DMS79 (cell line): Measurements from ENCODE around the gene FMN1.

Experiments
- DNase-seq: peaks from one replicate; lab custom pipeline; 2025; lab: John Stamatoyannopoulos, UW

Gene FMN1

DNA sequence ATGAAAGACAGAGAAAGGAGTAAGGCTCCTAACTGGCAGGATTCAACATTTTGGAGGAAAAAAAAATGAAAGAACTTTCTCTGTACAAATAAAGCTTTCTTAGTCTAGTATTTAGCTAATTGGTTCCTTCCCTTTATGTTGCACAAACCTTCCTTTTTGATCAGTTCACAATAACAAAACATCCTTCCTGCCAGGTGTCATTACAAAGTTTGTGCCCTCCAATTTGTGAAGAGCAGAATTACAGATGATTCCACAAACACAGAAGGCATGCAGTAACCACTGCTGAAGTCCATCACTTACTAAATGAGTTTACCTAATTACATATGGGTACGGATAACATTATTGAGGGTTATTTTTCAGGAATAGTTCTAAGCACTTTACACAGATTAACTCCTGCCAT is 179.9 kb downstream of the FMN1 start:
- DNase-seq: no peak

GRCh38 chr15:33013827-33014445 is 180.6 kb downstream of the FMN1 start:
- DNase-seq: no peak

- no peak for DNase-seq
These were observed 182.5 kb downstream of the FMN1 start for GRCh38 chr15:33011976-33012375.

DNA sequence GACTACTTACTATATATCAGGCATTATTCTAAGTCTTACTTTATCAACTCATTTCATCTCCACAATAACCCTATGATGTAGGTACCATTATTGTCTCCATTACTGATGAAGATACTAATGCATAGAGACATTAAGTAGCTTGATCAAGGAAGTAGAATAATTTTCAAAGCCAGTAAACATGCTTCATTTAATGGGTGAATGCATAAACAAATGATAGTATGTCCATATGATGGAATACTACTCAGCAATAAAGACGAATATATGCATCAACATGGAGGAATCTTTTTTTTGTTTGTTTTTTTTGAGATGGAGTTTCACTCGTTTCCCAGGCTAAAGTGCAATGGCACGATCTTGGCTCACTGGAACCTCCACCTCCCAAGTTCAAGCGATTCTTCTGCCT is 184.9 kb downstream of the FMN1 start:
- no peak for DNase-seq

DNA sequence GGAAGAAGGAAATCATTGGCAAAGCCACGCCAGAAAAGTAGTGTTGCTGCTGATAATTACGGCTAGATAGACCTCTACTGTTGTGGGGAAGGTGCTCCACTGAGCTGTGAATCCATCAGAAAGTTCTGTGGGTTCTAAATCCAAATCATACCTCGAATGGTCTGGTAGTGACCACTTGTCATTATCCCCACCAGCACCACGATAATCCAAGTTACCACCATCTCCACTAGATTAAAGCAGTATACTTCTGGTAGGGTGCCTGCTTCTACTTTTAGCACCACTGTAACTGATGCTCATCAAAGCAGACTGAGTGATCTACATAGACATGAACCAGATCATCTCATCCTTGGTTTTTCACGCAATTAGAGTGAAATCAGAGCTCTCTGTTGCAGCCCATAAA is 185.5 kb downstream of the FMN1 start:
- no peak for DNase-seq

GRCh38 chr15:33008284-33008995 is 186.1 kb downstream of the FMN1 start:
- DNase-seq: no peak

GRCh38 chr15:33007303-33007855 is 187.1 kb downstream of the FMN1 start:
- no peak for DNase-seq

- no peak for DNase-seq
These were observed 188.9 kb downstream of the FMN1 start for GRCh38 chr15:33005582-33005981.

GRCh38 chr15:33001926-33002325 is 192.6 kb downstream of the FMN1 start:
- DNase-seq: no peak

DNA sequence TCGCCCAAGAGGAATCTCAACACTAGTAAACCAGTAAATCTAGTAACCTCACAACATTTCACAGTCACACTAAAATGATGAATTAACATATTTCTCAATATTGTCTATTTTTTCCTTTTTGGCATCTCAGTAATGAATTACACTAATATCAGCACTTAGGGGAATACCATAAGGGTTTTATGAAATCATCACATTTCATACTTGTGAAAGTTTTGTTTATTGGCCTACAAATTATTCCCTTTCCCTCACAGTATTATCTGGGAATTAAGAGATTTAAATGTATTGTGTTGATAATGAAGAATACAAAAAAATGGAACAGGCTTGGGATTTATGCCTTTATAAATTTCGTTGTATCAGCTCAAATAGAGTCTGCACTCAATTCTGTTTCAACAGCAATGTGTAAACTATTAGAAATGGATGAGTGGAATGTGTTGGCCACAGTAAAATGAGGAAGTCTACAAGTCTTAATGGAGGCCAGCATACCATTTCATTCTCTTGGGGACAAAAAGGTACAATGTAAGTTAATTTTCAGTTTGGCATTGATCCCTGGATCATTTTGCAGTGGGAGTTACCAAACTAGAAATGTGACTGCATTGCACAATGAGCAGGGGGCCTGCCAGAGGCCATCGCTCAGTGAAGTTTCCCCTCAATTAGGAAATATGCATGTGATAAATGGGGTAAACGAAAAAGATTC is 195.4 kb downstream of the FMN1 start:
- DNase-seq: no peak

GRCh38 chr15:32998182-32998581 is 196.3 kb downstream of the FMN1 start:
- no peak for DNase-seq

- no peak for DNase-seq
These were observed 199.6 kb downstream of the FMN1 start for GRCh38 chr15:32994810-32995424.

DNA sequence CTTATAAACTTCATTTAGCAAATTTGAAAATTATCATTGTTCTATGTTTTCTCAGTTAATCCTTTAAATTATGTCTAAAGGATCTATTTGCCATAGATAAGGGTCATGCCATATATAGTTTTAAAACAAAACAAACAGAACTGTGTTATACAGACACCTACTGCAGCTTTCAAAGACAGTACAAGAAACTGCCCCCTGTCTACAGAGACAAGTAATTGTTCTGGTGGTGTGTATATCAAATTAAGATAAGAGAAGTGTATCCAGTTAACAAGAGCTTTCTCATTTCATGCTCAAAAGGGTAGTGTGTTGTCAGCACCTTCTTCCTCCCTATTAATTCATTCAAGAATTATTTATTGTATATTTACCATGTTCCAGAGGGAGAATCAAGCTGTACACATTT is 201.2 kb downstream of the FMN1 start:
- DNase-seq: peak; percentile 2

DNA sequence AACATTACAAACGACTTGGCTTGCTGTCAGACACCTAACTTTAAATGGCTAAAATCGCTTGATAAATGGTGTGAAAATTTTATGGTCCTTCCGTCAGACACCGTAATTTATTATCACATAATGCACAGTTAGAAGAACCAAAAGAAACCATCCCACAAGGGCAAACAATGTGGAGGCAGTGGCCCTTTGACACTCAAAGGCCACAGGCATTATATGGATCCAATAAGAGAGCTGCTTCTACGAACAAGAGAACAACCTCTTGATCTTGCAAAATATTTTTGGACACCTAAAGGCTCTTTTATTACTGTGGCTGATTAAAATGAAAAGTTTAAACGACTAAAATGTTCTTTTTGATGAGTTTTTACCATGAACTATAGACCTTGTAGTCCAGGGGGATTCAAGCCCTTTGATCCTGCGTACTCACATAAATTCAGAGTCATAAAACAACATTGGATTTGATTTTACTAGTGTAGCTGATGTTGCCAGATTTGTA is 202.8 kb downstream of the FMN1 start:
- no peak for DNase-seq

DNA sequence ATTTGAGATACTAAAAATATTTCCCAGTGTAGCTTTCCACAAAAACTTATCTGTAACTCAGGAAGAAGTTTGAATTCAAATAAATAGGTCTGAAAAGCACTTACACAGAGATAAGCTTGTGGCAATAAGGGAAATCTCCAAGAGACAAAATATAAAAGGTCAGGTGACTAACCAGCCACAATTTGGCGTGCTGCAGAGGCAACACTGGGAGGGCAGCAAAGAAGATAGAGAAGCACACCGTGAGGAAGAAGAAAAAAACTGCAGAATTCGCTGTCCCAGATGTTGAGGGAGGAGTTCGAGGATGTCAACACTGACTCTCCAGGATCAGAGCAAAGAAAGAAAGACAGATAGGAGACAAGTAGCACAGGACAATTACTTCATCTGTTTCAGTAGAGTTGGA is 204.4 kb downstream of the FMN1 start:
- DNase-seq: no peak

- DNase-seq: no peak
These were observed 207.4 kb downstream of the FMN1 start for GRCh38 chr15:32987067-32987466.

DNA sequence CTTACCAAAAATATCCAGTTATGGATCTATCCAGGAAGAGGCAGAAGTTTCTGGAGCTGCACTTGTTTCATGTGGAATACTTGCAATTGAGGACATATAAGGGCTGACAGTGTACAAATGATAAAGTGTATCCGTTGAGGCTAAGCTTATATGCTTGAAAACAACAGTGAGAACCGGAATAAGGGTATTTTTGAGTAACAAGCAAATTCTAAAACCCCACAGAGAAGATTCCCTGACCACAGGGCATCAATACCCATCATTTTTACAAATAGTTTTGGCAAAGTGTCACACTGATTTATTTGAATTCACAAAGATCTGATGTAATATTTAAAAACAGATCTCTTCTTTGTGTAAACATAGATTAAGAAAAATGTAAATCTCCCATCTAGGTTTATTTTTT is 208.4 kb downstream of the FMN1 start:
- no peak for DNase-seq

GRCh38 chr15:32983679-32984078 is 210.8 kb downstream of the FMN1 start:
- DNase-seq: no peak

DNA sequence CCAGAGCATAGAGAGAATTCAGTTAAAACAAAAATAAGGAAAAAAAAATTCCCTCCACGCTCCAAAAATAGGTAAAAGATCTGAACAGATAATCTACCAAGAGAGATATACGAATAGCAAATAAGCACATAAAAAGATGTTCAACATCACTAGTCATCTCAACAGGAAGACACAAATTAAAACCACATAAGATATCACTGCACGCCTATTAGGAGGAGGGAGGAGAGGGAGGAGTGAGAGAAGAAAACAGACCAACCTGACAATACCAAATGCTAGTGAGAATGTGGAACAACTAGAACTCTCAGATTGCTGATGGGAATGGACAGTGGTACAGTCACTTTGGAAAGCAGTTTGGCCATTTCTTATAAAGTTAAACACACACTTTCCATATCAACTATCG is 212.5 kb downstream of the FMN1 start:
- no peak for DNase-seq

GRCh38 chr15:32981536-32981935 is 213.0 kb downstream of the FMN1 start:
- DNase-seq: no peak

GRCh38 chr15:32979710-32980109 is 214.8 kb downstream of the FMN1 start:
- DNase-seq: peak; percentile 81

- DNase-seq: no peak
These were observed 217.0 kb downstream of the FMN1 start for GRCh38 chr15:32977506-32977905.
